ENCODE data around the gene LY6G6D. TPM values are rescaled to one million over a fixed set of nuclear protein-coding genes. Genes with fewer than 3 reads are reported as not detected.

Gene LY6G6D
- total and polyA plus RNA-seq, 2 of the 13 experiments (the other 11 are each of a cell fraction or from before 2014, with no cell fraction given): not detected

GRCh38 chr6:31665501-31666336 is 49.4 kb upstream of the LY6G6D start, which contains the start of gene CSNK2B (continued):
- TF ChIP-seq ISL2 (CRISPR knock-in tag; IDR thresholded peaks at IDR 0.05): peak; percentile 56; the same call in 1 of the 2 replicates
- TF ChIP-seq ZSCAN25 (CRISPR knock-in tag; IDR thresholded peaks at IDR 0.05): no peak
- 0 out of 2 replicates have a peak, but pooled peaks have one; percentile 87 for TF ChIP-seq NKX3-1 (CRISPR knock-in tag; IDR thresholded peaks at IDR 0.05)
- no peak for TF ChIP-seq RCOR2 (CRISPR knock-in tag; IDR thresholded peaks at IDR 0.05)
- no peak for TF ChIP-seq ZNF296 (CRISPR knock-in tag; conservative IDR thresholded peaks at IDR 0.05)
- TF ChIP-seq POGZ (CRISPR knock-in tag; IDR thresholded peaks at IDR 0.05): no peak; the same call in none of the 2 replicates
- no peak for TF ChIP-seq ATF7 (IDR thresholded peaks at IDR 0.05)
- peak; percentile 58; the same call in 1 of the 2 replicates for TF ChIP-seq ATF7 (CRISPR knock-in tag; IDR thresholded peaks at IDR 0.05)
- TF ChIP-seq HNRNPL (IDR thresholded peaks at IDR 0.05; ENCODE audit: low read depth, low read length): peak; percentile 80; the same call in 1 of the 2 replicates
- TF ChIP-seq, protein P1, sequence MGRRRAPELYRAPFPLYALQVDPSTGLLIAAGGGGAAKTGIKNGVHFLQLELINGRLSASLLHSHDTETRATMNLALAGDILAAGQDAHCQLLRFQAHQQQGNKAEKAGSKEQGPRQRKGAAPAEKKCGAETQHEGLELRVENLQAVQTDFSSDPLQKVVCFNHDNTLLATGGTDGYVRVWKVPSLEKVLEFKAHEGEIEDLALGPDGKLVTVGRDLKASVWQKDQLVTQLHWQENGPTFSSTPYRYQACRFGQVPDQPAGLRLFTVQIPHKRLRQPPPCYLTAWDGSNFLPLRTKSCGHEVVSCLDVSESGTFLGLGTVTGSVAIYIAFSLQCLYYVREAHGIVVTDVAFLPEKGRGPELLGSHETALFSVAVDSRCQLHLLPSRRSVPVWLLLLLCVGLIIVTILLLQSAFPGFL (CRISPR knock-in tag; IDR thresholded peaks at IDR 0.05): no peak
- TF ChIP-seq STAT5B (CRISPR knock-in tag; IDR thresholded peaks at IDR 0.05): no peak; the same call in 1 of the 2 replicates
- TF ChIP-seq HNRNPLL (IDR thresholded peaks at IDR 0.05; ENCODE audit: low read depth, low read length, poor library complexity, severe bottlenecking): peak; percentile 65
- TF ChIP-seq, protein P2, sequence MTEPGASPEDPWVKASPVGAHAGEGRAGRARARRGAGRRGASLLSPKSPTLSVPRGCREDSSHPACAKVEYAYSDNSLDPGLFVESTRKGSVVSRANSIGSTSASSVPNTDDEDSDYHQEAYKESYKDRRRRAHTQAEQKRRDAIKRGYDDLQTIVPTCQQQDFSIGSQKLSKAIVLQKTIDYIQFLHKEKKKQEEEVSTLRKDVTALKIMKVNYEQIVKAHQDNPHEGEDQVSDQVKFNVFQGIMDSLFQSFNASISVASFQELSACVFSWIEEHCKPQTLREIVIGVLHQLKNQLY (CRISPR knock-in tag; IDR thresholded peaks at IDR 0.05): no peak
- TF ChIP-seq ZFP91 (CRISPR knock-in tag; IDR thresholded peaks at IDR 0.05; ENCODE audit: borderline replicate concordance): no peak; the same call in 1 of the 2 replicates
- 0 out of 2 replicates have a peak, but pooled peaks have one; percentile 47 for TF ChIP-seq ZNF589 (CRISPR knock-in tag; conservative IDR thresholded peaks at IDR 0.05)
- TF ChIP-seq ZNF12 (CRISPR knock-in tag; IDR thresholded peaks at IDR 0.05): no peak
- no peak for TF ChIP-seq MIER2 (CRISPR knock-in tag; IDR thresholded peaks at IDR 0.05)
- TF ChIP-seq, protein P3, sequence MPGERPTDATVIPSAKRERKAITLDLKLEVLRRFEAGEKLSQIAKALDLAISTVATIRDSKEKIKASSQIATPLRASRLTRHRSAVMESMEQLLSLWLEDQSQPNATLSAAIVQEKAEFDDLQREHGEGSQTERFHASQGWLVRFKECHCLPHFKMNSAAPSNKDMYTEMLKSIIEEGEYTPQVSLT (CRISPR knock-in tag; IDR thresholded peaks at IDR 0.05; ENCODE audit: borderline replicate concordance, low read depth): no peak; the same call in 1 of the 2 replicates
- peak; percentile 83 for TF ChIP-seq ARID4A (CRISPR knock-in tag; IDR thresholded peaks at IDR 0.05; ENCODE audit: borderline replicate concordance)
- TF ChIP-seq U2AF1 (optimal IDR thresholded peaks at IDR 0.05; ENCODE audit: low read depth, low read length): no peak

All from HepG2 (cell line).